GM19240 (cell line): ENCODE data around the gene GAPVD1.
"Not testable (repeated sequence)": the region's sequence is repeated elsewhere in the genome, so short reads cannot be mapped to it uniquely, and the experiment has no call there.

Source experiments
- DNase-seq: peaks from one replicate; pipeline ENCODE4 v3.0.0; 2011; ENCODE audit warnings: low spot score; ENCODE audit not compliant: insufficient read length

The GAPVD1 gene, protein sequence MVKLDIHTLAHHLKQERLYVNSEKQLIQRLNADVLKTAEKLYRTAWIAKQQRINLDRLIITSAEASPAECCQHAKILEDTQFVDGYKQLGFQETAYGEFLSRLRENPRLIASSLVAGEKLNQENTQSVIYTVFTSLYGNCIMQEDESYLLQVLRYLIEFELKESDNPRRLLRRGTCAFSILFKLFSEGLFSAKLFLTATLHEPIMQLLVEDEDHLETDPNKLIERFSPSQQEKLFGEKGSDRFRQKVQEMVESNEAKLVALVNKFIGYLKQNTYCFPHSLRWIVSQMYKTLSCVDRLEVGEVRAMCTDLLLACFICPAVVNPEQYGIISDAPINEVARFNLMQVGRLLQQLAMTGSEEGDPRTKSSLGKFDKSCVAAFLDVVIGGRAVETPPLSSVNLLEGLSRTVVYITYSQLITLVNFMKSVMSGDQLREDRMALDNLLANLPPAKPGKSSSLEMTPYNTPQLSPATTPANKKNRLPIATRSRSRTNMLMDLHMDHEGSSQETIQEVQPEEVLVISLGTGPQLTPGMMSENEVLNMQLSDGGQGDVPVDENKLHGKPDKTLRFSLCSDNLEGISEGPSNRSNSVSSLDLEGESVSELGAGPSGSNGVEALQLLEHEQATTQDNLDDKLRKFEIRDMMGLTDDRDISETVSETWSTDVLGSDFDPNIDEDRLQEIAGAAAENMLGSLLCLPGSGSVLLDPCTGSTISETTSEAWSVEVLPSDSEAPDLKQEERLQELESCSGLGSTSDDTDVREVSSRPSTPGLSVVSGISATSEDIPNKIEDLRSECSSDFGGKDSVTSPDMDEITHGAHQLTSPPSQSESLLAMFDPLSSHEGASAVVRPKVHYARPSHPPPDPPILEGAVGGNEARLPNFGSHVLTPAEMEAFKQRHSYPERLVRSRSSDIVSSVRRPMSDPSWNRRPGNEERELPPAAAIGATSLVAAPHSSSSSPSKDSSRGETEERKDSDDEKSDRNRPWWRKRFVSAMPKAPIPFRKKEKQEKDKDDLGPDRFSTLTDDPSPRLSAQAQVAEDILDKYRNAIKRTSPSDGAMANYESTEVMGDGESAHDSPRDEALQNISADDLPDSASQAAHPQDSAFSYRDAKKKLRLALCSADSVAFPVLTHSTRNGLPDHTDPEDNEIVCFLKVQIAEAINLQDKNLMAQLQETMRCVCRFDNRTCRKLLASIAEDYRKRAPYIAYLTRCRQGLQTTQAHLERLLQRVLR (N-terminal part only)

DNA sequence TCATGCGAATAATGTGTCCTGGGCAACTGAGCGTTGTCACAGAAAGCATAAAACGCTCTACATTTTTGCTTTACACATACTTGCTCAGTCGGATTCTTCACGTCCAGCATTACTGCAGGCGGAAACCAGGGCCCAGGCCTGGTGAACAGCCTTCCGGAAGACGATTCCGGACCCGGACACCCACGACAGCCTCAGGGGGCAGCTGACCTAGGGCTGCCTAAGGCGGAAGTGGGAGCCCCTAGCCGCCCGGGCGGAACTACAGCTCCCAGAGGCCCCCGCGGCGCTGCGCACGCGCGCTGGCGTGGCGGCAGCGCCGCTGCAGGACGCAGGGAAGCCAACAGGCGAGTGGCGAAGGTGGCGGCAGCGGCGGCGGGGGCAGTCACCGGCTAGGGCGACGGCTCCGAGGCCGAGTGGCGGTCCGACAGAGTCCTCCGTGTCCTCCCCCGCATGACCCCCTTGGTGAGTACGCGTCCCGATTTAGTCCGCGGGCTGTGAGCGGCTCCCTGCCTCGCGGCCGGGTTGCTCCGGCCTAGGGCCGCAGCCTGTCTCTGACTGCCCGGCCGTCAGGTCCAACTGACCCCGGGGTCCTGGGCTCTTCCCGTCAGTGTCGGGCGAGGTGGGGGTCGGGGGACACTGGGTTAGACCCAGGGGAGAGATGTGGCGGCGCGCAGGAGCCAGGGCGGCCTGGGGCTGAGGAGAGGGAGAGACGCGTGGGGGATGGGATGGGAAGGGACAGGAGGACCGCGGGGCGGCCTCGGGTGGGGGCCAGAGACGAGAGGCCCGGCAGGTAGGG is at the start of gene GAPVD1:
TSS of gene GAPVD1 (plus strand) at position 326 of the 793 bp plus-strand sequence. CDS start 37,096 bp downstream, outside the sequence.
- DNase-seq = peak; percentile 96

DNA sequence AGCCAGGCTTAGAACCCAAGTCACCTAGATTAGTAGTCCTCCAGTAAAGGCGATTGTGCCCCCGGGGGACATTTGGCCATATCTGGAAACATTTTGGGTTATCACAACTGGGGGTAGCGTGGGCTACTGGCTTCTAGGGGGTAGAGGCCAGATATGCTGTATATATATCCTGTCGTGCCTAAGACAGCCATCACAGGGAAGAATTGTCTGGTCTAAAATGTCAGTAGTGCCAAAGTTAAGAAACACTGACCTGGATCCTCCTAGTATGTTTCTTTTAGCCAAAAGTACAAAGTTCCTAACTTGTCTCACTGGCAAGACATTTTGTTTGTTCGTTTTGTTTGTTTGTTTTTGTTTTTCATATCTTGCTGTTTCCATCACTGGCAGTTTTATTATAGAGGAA is 47.4 kb upstream of the GAPVD1 start:
- DNase-seq = no peak

DNA sequence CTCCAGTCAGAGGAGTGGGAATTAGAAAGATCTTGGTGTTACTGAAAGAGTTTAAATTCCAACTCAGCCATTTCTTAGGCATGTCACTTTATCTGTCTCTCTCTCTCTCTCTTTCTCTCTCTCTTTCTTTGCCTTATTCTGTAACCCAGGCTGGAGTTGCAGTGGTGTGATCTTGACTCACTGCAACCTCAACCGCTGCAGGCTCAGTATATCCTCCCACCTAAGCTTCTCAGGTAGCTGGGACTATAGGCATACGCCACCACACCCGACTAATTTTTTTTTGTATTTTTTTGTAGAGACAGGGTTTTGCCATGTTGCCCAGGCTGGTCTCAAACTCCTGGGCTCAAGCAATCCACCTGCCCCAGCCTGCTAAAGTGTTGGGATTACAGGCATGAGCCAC is 43.0 kb upstream of the GAPVD1 start:
- DNase-seq = no peak

DNA sequence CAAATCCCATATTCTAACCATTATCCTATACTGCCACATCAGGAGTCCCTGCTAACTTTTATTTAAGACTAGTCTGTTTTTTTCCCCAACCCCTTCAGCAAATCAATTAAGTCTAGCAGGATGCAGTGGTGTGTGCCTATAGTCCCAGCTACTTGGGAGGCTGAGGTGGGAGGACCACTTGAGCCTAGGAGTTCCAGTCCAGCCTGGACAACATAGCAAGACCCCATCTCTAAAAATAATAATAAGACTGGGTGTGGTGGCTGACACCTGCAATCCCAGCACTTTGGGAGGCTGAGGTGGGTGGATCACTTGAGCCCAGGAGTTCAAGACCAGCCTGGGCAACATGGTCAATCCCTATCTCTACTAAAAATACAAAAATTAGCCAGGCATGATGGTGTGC is 36.8 kb upstream of the GAPVD1 start:
- DNase-seq = not testable (repeated sequence)

DNA sequence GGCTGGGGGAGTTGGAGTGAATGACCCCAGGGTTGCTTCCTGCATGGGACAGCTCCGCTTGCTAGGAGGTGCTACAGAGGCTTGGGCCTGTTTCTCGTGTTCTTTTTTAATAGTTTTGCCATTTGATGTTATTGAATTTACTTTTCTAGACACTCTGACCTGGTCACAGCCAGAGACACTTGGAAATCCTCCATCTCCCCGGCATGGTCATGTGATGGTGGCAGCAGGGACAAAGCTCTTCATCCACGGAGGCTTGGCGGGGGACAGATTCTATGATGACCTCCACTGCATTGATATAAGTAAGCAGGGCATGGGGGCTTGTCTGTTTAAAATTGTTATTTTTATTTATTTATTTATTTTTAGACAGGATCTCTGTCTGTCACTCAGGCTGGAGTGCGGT is 33.9 kb upstream of the GAPVD1 start:
- no peak for DNase-seq

DNA sequence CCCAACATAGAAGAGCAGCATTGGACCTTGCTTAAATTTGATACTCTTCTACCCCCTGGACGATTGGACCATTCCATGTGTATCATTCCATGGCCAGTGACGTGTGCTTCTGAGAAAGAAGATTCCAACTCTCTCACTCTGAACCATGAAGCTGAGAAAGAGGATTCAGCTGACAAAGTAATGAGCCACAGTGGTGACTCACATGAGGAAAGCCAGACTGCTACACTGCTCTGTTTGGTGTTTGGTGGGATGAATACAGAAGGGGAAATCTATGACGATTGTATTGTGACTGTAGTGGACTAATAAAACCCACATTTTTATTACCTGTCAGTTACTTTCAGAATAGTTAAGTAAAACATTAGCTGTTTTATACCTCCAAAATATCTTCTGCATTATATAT is 27.9 kb upstream of the GAPVD1 start:
- DNase-seq = no peak

DNA sequence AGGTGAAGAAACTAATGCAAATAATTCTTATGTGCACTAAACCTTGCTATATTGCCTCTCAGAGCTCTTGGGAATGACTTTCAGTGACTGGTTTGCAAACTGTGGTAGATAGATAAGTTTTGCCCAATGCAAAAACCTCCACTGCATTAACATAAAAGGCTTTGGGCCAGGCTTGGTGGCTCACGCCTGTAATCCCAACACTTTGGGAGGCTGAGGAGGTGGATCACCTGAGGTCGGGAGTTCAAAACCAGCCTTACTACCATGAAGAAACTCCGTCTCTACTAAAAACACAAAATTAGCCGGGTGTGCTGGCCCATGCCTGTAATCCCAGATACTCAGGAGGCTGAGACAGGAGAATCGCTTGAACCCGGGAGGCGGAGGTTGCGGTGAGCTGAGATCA is 27.5 kb upstream of the GAPVD1 start:
- DNase-seq = not testable (repeated sequence)

DNA sequence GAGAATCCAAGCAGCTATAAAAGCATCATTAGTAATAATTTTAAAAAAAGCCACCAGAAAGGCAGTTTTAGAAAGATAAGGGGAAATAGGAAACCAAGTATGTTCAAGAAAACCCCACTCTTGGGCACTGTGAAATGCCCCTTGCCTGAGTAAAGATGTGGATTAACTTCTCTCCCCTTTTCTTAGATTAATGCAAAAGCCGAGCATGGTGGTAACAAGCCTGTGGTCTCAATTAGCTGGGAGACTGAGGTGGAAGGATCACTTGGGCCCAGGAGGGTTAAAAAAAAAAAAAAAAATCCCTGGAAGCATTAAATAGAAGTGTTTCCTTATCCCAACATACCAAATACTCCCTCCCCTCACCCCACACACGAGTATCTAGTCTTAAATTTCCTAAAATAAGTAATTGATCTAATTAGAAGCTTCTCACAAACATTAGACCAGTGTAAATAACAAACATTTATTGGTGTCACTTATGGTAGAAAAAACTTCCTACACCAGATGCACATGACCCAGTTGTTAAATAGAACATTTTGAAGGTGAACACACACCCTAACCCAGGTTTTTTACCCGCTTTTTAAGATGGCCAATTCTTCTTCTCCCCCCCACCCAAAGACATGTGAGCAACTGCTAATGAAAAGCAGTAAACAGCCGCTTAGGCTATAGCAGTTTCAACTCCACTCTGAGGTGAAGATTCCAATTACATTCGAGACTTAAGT is 25.7 kb upstream of the GAPVD1 start:
- DNase-seq = no peak

DNA sequence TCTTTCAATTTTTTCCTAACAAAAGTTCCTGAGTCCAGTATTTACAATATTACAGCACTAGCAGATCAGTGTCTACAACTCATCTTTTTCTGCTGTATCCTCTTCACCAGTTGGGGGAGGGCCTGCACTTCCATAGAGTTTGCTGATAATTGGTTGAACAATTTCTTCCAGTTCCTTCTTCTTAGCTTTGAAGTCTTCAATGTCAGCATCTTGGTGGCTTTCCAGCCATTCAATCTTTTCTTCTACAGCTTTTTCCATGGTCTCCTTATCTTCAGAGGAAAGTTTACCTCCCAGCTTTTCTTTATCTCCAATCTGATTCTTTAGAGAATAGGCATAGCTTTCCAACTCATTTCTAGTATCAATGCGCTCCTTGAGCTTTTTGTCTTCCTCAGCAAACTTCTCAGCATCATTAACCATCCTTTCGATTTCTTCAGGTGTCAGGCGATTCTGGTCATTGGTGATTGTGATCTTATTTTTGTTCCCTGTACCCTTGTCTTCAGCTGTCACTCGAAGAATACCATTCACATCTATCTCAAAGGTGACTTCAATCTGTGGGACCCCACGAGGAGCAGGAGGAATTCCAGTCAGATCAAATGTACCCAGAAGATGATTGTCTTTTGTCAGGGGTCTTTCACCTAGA is 25.0 kb upstream of the GAPVD1 start:
- not testable (repeated sequence) for DNase-seq

DNA sequence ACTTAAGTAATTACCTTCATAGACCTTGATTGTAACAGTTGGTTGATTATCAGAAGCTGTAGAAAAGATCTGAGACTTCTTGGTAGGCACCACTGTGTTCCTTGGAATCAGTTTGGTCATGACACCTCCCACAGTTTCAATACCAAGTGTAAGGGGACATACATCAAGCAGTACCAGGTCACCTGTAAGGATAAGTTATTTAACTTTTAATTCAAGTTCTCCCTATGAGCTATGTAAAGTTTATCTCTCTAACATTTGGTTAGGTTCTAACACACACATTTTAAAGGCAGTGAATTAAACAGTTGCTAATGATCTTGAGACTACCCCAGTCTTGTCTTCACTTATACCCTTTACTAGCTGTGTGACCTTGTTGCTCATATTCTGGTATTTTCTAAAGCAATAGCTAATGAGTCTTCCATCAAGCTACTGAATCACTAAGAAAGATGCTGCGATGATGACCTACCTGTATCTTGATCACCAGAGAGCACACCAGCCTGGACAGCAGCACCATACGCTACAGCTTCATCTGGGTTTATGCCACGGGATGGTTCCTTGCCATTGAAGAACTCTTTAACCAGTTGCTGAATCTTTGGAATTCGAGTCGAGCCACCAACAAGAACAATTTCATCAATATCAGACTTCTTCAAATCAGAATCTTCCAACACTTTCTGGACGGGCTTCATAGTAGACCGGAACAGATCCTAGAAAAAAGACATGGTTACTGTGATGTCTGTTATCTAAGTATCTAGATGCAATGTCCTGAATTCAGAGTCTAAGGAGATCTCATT is 23.3 kb upstream of the GAPVD1 start:
- no peak for DNase-seq

DNA sequence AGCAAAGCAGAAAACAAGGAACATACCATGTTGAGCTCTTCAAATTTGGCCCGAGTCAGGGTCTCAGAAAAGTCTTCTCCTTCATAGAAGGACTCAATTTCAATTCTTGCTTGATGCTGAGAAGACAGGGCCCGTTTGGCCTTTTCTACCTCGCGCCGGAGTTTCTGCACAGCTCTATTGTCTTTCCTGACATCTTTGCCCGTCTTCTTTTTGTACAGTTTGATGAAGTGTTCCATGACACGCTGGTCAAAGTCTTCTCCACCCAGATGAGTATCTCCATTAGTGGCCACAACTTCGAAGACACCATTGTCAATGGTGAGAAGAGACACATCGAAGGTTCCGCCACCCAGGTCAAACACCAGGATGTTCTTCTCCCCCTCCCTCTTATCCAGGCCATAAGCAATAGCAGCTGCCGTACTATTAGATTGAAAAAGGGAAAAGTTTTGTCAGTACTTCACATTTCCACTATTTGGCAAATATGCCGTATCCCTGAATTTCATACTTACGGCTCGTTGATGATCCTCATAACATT is 22.6 kb upstream of the GAPVD1 start:
- no peak for DNase-seq

DNA sequence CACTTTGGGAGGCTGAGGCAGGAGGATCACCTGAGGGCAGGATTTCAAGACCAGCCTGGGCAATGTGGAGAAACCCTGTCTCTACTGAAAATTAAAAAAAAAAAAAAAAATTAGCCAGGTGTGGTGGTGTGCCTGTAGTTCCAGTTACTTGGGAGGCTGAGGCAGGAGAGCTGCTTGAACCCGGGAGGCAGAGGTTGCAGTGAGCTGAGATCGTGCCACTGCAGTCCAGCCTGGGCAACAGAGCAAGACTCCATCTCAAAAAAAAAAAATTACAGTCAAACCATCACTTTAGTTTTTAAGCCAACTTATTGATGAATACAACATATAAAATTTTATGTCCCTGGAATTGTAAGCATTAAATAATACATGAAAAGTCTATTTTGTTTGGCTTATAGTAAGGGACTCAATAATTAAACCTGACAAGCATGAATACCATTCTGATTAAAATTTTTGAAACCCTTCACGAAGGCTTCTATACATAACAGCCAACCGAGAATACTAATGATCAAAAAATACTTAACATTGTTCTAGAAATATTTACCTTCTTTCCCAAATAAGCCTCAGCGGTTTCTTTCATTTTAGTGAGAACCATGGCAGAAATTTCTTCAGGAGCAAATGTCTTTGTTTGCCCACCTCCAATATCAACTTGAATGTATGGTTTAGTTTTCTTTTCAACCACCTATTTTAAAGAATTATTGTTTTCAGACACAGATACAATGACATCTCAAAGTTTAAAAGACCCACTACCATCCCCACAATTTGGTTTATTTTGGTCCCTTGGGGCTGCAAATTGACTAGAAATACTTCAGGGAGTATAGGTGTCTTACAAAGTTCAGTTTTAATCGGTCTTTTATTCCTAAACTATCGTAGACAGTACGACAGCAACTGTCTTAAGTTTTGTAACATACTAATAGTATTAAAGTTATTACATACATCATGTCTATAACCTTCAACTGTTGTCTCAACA is 21.7 kb upstream of the GAPVD1 start:
- no peak for DNase-seq

DNA sequence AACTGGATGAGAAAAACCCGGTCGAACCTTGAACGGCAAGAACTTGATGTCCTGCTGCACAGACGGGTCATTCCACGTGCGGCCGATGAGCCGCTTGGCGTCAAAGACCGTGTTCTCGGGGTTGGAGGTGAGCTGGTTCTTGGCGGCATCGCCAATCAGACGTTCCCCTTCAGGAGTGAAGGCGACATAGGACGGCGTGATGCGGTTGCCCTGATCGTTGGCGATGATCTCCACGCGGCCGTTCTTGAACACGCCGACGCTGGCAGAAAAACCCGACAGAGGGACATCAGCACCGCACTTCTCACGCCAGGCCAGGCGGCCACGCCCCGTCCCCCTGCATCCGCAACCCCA is 21.0 kb upstream of the GAPVD1 start:
- no peak for DNase-seq

DNA sequence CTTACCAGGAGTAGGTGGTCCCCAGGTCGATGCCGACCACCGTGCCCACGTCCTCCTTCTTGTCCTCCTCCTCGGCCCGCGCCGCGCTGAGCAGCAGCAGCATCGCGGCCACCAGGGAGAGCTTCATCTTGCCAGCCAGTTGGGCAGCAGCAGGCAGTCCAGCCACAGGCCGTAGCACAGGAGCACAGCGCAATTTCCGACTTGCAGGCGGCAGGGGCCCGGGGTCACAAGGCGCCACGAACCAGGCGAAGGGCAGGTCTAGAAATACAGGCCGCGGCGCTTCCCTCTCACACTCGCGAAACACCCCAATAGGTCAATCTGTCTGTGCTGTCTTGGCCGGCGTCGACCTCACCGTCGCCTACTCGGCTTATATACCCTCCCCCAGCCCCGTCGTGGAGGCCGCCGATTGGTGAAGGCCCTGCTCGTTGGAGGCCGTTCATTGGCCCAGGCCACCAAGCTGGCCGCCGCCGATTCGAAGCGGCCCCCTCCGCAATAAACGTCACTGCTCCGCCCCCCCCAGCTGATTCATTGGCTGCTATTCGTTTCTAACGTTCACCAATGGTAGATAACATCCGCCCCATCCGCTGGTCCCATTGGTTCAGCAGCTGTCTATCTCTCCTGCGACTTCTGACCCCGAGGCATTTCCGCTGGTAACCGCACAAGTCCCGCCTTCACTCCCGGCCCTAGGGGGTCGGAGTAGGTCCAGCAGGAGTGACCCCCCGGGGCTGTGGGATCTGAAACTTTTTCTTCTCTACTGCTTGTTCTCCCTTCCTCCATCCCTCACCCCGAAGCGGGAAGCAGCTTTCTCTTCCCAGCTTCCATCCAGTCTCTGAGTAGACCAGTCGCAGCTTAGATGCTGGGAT is 20.4 kb upstream of the GAPVD1 start, which contains the start of gene HSPA5:
TSS of gene HSPA5 (minus strand) at position 344 of the 863 bp plus-strand sequence. CDS start at position 127, 217 bp downstream.
- DNase-seq = peak; percentile 93

DNA sequence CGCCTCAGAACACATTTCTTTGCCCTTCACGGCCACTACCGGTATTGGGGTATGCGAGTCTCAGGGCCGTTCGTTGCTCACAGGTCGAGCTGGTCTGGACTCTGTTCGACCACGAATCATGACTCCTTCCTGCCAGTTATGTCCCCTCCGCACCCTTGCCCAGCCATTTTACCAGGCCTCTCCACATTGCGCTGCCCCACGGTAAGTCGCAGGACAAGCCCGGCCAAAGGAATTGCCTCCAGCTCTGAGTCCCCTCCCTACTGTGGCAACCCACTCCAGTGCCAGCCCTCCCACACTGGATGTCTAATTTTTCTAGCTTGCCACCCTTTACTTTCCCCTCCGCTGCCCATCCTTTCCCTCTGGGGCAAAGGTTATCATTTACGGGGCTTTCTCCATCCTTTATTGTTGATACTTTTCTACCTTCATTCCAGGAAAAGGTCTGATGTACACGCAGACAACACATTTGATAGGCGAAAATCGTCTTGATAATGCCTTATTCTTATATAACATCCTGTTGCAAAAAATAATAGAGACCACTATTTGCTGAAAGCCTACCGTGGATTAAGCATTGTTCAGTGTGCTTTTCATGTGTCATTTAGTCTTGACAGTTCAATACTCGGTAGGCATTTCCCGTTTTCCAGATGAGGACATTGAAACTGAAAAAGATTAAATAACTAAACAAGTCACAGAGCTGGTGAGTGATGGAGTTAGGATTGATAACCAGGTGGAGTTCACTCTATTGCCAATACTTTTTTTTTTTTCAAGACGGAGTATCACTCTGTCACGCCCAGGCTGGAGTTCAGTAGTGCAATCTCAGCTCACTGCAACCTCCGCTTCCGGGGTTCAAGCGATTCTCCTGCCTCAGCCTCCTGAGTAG is 19.5 kb upstream of the GAPVD1 start:
- DNase-seq = no peak
